GOT3 (cell line): ENCODE data around the gene CFAP45.
A peak's percentile ranks its signal among the peaks of the same experiment; 100 is the strongest.

Source experiments
- DNase-seq: peaks from one replicate; lab custom pipeline; 2025; ENCODE audit warnings: mixed read lengths; lab: John Stamatoyannopoulos, UW

CFAP45 gene

DNA sequence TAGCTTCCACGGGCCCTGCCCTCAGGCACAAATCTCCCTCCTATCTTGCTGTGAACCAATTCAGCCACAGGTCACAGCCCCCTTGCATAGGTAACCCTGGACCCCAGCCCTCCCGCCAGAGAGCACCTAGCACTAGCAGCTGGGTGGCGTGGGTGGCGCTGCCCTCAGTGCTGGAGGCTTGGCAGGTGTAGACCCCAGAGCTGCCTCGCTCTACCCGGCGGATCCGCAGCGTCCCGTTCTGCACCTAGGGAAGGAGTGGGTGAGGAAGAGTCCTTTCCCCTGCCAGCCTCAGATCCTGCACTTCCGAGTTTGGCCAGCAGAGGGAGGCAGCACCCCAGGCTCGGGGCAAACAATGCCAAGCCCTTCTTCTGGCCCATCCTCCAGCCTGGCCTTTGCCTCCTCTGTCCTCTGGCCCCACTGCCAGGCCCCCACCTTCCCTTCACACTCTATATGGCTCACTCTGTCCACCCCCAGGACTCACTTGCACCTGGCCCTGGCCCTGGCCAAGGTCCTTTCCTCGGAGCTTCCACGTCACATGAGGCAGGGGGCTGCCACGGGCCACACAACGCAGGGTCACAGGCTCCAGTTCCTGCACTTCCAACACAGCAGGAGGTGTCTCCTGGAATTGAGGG is 36.4 kb upstream of the CFAP45 start:
- peak; percentile 16 for DNase-seq

DNA sequence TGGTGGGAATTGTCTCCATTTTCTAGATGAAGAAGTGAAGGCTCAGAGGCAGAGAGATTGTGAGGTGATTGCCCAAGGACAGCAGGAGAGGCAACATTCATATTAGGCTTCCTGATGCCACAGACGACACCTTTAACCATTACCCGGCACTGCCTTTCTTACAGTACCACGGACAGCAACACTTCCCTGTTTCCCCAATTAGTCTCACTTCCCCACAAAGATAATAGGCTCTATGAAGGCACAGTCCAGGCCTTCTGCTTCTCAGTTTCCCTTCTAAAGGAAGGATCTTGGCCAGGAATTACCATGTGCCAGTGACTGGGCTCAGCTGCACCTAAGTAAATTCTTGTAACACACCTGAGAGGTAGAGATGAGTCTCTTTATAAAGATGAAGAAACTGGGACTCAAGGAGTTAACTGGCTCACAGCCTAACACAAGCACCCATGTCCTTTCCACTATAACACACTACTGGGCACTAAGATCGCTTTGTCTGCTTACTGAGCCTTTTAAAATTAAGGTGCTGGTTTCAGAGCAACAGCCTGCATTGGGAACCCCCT is 35.8 kb upstream of the CFAP45 start:
- no peak for DNase-seq

DNA sequence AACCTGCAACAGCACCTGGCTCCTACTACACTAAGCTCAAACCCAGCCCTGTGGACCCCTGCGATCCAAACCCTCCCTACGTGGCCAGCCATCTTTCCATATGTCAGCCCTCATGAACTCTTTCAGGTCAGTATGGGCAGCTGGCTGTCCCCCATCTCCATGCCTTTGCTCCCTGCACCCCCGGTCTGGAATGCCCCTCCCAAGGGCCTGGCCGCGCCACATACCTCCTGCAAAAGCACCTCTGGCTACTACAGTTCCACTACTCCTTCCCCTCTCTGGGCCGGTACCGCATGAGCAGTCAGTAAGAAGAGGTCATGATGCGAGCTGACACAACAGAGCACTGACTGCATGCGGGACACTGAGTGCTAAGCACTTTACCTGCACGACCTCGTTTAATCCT is 35.3 kb upstream of the CFAP45 start:
- DNase-seq, result no peak

DNA sequence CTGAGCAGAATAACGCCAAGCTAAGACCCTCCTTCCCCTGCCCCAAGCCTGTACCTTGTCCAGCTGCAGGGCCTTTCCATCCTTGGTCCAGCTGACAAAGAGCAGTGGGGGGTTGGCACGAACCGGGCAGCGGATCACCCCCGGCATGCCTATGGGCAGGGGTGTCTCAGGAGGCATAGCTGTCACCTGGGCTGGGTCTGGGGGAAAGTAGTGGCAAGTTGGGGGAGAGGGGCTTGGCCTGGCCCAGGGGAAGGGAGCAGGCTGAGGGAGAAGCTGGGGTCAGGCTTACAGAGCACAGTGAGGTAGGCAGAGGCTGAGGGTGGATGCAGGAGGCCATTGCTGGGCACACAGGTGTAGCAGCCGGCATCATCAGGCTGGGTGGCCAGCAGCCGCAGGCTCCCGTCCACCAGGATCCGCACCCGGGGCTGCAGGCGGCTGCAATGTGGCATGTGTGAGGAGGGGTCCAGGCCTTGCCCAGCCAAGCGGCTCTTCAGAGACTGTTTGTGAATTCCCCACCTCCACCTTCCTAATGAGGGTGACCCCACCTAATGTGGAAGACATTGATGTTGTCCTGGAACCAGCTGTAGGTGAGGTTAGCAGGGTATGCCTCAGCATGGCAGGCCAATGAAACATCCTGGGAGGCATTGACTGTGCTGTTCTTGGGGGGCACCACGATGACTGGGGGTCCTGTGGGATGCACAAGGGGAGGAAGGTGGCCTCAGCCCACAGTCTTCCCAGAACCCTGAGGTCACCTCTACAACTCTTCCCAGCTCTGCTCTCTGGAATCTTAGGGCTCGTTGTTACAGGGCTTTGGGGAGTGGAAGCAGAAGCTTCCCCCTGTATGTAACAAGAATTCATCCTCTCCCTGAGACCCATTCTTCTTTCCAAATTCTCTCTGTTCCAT is 34.4 kb upstream of the CFAP45 start:
- no peak for DNase-seq

DNA sequence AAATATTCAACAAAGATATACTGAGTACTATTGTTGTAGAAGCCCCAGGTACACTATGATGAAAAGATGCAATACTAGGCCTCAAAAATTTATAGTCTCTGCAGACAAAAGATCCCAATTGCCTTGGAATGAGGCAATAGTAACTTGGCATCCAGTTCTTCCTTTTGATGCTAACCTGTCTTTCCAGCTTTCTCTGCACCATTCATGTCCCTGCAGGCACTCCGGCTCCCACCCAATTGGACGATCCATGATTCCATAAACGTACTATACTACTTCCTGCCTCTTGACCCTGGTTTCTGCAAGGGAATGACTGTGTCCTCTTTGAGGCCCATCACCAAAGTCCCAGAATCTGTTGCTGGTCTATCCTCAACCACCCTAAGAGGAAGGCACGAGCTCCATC is 33.4 kb upstream of the CFAP45 start:
- DNase-seq, result no peak

DNA sequence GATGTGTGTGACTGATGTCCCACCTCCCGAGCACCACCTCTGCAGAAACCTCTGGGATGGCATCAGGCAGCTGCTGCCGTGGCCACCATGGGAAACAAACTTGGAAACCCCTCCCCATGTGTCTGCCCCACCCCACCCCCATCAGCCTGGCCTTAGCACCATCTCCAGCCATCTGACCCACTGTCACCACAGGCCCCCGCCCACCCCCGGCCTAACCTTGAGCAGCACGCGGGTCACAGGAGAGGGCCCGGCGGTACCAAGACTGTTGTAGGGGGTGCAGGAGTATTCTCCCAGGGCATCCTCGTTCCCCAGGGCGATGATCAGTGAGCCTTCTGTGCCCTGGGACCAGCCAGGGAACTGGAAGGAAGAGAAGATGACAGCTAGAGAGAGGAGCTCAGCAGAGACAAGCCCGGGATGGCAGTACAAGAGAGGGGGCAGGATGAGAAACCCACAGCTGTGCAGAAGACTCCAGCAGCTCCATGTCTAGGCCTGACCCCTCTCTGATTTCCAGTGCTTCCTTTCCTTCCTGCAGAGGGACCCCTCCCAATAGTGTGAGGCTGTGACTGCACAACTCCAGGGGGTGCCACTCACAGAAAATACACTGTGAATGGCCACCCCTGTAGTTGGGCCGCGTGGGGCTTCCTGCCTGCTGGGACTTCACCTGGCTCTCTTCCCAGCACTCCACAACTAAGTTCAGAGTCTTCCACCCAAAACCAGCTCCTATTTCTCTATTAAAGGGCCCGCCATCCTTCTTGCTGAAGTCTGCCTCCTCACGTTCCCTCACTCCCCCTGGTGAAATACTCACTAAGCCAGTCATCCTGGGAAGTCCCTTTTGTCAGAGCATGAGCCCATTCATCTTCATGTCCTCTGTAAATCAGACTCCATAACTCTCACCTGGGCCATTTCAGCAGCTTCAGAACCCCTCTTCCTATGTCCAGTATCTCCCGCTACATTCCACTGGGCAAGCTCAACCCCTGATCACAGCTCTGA is 32.6 kb upstream of the CFAP45 start:
- no peak for DNase-seq

DNA sequence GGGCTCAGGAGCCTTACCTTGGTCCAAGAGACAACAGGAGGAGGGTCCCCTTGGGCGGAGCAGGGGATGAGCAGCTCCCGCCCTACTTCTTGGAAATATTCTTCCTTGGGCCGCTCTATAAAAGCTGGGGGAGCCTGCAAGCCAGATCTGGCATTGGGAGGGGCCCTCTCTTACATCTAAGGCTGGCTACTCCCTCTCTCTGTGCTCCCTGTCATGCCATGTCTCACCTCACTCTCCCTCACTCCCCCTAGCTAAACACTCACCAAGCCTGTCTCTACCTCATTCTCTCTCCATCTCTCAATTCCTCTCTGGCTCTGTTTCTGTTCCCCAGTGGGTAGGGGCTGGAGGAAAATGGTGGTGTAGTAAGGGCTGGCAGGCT is 31.8 kb upstream of the CFAP45 start:
- DNase-seq, result no peak

DNA sequence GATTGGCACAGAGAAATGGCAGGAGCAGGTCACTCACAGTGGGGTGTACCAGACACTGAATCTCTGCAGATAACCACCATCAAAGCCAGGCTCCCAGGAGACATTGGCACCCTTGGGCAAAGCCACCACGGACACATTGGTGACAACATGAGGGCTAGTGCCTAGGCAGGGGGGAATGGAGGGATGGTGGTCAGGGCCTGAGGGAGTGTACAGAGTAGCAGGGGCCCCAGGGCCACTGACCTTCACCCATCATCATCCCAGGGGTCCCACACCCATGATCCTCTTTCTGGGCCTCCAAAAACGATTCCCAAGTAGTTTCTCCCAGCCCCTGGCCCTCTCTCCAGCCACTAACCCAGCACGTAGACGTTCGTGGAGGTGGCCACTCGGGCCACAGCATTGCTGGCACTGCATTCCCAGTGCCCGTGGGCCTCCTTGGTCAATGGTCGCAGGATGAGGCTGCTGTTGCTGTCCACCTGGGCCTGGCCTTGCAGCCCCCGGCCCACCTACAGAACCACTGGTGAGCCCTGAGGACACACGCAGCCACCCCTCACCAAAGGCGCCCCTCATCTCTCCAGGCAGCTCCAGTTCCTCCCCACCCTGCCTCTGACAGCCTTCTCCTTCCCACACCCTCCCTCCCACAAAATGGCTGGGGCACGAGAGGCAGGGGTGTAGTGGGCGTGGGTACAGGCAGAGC is 31.3 kb upstream of the CFAP45 start:
- DNase-seq, result no peak

DNA sequence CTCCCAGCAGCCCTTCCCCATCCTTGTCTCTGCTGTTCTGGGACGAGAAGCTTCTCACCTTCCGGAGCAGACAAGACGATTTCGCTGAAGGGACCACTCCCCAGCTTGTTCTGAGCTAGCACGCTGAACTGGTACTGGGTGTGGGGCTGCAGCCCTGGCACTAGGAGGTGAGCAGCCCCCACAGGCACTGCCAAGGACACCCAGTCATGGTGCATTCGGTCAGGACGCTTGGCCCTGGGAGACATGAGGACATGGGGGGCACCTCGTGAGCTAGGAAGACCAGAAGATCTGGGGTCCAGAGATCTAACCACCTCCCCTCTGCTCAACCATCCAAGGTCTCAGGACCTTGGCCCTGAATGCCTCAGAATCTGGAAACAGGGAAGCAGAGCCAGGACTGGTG is 30.7 kb upstream of the CFAP45 start:
- no peak for DNase-seq

DNA sequence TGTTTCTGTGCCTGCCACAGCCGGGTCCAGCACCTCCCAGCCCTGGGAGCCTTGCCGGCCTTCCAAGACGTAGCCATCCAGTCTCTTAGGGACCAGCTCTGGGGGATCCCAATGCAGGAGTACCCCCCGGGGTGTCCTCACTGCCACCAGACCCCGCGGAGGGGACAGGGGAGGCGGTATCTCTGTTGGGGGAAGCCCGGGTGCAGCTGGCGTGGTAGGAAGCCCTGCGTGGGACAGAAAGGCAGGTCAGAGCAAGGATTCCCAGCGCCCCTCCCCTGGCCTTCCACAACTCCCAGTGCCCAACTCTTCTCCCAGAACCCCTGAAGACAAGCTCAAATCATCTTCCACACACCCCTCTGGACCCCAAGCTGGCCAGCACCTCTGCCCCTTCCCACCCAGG is 30.3 kb upstream of the CFAP45 start:
- DNase-seq, result no peak

DNA sequence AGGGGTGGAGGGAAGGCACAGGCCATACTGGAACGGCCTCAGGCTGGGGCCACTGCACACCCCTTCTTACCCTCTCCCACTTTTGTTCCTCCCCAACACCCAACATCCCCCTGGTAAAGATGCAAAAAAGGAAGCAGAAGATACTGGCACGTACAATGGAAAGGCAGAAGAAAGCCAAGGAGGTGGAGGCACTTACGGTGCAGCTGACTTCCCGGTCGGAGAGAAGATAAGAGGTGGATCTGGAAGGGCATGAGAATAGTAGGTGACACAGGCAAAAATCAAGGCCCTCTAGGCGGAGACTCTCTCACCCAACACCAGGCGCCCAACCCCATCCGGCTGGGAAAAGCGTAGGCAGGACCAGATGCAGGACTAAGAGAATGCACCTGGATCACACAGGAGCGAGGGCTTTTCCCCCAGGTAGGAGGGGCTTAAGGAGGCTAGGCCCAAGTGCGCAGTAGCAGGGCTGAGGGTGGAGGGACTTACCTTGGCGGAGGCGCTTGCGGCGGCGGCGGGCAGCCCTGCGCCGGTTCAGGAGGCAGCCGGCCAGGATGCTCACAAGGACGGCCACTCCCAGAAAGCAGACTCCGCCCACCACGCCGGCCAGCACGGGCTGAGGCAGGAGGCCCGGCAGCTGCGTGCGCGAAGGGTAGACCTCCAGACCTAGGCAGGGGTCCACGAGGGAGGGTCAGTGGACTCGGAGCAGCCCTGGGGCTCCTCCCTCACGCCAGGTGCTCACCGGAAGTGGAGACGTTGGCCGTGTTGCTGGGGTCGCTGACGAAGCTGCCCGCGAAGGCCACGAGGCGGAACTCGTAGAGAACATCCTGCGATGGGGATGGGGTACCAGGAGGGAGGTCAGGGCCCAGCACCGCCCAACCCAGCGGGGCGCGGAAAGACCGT is 29.4 kb upstream of the CFAP45 start:
- no peak for DNase-seq

DNA sequence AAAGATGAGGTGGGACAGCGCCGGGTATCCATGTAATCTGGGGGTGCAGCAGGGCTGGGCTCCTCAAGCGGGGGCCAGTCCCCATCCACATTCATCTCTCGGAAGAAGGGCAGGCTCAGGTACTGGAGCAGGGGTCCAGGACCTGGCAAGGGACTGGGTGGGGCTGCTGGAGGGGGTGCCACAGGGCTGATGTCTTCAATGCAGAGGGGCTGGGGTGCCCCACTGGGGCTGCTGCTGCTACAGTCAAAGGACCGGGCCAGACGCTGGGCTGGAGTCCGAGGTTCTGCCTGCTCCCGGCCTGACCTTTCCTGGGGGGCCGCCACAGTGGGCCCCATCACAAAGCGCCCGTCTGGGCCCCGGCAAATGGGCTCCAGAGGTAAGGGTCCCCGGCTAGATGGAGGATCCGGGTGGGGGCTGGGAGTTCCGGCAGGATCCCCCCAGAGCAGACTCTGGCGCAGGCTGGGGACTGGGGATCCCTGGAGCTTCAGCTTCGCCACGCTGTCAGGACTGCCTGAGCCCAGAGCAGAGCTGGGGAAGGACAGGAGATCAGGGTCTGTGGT is 28.6 kb upstream of the CFAP45 start:
- no peak for DNase-seq

DNA sequence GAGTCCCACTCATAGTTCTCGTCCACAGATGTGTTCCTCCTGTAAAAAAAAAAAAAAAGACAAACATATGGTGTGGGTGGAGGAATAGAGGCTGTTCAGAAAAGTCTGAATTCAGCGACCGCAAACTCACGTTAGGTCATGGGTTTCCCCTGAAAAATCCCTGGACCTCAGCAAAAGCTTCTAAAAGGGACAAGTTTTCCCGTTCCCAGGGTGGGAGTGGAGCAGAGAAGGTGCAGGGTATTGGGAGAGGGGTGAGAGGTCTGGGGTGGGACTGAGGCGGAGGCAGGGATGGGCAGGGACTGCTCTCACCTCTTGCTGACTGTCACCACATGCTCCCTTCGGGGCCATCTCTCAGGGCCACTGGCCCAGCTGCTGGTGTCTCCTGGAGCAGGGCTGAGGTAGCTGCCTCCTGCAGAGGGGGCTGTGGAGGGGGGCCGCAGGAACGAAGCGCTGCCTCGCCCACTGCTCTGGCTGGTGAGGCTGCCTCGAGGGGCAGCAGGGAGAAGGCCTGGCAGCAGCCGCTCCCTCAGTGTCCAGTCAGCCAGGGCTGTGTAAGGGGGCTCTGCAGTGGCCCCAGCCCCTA is 28.0 kb upstream of the CFAP45 start:
- DNase-seq, result no peak

DNA sequence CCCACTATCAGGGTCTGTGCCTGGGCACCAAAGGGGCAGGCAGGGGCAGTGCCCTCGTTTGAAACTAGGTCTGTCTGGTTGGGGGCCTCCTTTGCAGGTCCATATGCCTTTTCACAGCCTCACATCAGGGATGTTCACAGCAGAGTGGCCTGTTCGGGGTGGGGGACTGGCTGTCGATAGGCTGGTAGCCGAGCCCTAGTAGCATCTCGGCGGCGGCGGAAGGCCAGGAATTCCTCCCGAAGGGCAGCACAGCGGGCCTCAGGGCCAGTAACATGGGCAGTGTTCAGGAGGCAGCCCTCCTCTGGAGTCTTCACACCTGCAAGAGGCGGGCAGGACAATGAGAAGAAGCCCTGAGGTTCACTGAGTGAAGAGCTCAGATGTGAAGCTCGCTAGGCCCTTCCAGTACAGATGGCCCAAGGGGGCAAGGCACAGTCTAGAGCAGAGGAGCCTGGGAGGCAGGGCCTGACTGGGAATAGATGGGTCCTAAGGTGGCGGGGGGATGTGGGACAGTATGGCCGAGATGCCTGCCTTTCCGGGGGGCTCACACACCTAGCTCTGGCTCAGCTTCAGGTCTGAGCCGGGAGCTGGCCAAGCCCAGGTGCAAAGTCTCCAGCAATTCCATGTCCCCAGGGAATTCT is 27.4 kb upstream of the CFAP45 start:
- no peak for DNase-seq

DNA sequence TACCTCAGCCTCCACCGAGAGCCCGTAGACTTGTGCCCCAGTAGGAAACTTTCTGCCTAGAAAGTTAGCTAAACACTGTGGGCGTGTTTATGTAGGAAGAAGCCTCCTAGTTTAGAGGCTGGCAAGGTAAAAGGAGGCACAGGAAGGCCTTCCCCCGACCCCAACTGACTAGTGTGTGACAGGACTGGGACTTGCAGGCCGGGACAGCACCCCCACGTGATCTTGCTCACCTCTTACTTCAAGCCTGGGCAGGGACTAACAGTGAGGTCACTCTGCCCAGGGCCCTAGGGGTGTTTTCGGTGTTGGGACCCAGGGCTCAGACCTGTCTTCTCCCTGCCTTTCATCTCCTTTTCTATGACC is 25.7 kb upstream of the CFAP45 start:
- DNase-seq, result no peak

DNA sequence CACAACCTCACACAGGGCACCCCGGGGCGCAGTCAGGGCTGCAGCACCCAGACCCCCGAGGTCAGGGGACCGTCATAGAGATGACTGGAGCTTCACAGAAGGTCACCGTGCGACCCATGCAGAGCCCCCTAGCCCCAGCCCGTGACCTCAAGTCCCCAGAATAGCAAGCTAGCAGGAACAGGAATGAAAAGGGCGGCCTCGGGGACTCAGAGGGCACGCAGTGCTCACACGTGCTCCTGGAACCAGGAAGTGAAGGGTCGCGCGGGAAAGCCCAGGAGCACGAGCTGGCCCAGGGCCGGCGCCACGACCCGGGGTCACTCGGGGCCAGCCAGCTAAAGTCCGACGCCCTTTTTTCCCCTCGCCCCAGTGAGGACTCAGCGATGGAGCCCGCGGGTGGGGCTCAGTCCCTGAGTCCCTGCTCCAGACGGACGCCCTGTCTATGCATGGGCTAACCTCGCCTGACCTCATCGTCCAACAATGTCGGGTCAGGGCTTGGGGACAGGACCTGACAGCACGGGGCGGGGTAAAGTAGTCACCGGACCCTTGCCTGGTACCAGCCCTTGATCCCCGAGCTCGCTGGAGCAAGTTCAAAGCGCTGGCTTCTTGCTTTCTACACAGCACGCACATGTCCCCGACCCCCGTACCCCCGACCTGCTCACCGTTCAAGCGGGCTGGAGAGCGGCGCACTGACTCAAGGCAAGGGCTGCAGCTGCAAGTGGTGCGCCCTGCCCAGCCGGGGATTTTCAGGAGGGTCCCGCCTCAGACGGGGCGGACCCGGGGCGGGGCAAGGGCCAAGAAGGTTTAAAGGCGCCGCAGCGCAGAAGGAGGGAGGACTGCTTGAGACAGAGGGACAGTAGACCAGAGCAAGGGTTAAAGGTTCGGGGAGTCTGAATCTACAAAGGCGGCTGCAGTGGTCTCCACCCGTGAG is 25.1 kb upstream of the CFAP45 start, which contains the start of gene TAGLN2:
Gene TAGLN2, minus strand, starts transcription at position 717 of the 928 bp plus-strand sequence. CDS start 4,998 bp downstream, outside the sequence.
- peak; percentile 79 for DNase-seq

DNA sequence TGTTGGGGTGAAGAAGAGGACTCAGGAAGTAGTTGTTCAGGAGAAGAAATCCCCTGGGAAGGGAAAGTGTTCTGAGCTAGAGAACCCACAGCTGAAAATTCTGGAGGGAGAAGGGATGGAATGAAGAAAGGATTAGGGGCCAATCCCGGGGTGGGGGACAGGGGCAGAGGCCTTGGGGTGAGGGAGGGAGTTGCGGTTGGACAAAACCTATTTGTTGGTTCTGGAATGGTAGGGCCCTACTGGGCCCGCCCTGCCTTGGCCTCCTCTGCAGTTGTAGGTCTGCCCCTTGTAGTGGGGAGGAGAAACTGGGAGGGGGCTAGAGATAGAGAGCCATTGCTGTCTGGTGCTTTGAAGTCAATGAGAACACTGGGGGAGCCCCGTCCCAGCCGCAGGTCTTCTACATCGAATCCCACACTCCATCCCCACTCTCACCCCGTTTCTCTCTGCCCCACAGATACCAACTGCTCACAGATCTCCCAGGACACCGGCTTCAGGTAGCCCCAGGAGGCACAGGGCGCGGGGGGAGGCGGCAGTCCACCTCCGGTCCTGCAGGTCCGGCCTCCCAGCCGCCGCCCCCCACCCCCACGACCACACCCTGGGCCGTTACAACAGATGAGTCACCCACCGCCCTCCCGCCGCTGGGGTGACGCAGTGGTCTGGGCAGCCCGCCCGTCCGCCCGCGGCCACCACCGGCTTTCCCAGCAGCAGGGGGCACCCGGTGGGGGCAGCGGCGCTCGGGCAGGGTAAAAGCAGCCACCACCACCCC is 24.2 kb upstream of the CFAP45 start:
- DNase-seq, result peak; percentile 81
